ENCODE data around the gene ZFHX2. TPM values are rescaled to one million over a fixed set of nuclear protein-coding genes. Genes with fewer than 3 reads are reported as not detected.
A peak's percentile ranks its signal among the peaks of the same experiment; 100 is the strongest.

ZFHX2 gene
- polyA plus RNA-seq, 6 donors from 2014 or later: 0.03 to 0.38 (median 0.04) TPM; not detected in 3

- Mint-ChIP-seq H3K4me1 (peaks cover 57 to 70% (median 58%) of the 10 kb centered on the region in 3 donors), H3K27ac (peak overlapping the region in 3 of 6 donors; percentile 19 to 72 (median 27)), H3K9me3 (no peaks in the 10 kb centered on the region), H3K4me3 (peak overlapping the region in 3 of 8 donors; percentile 53 to 78 (median 62)), H3K36me3 (peaks cover 10 to 29% of the 10 kb centered on the region in 2 donors), H3K27me3 (no peaks in the 10 kb centered on the region)
- DNase-seq (peak; percentile 61), ATAC-seq (ENCODE audit: low read depth in 2 of 2) (peak; percentile 14 to 32)
These were observed 11.4 kb upstream of the ZFHX2 start for GRCh38 chr14:23562822-23563472.

DNA sequence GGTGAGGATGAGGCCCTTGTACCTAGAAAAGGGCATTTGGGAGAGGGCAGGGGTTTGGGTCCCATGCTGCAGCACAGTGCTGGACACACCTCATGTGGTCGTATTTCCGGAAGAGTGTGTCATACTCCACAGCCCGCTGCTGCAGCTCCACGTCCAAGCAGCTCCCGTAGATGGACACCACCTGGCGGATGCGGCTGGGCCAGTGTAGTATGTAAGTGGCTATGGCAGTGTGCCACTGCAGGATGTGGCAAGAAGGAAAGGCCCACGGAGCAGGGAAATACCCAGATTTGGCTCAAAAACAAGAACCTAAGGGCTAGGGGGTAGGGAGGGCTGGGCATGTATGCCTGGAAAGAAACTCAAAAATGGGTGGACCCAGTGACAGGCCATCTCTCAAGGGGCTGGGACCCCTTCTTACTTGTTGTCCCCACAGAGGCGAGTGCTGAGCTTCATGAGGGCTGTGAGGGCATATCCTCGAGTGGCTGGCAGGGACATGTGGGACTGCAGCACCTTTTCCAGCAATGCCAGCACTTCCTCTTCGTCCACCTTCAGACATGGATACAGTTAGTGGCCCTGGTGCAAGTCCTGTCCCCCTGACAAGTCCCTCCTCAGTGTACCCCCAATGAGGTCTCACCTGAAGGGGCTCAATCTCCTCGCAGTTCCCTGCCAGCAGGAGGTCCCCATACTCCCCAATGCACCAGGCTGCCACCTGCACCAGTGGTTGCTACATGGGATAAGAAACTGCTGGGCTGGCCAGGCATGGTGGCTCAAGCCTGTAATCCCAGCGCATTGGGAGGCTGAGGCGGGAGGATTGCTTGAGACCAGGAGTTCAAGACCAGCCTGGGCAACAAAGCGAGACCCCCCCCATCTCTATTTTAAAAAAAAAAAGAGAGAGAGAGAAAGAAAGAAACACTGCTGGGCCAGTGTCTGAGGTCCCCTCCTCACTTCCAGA lies 10.6 kb upstream of the ZFHX2 start:
- Mint-ChIP-seq H3K4me1 (peaks cover 55 to 70% (median 59%) of the 10 kb centered on the region in 3 donors), H3K4me3 (peak overlapping the region in 2 of 8 donors; percentile 42 to 78), H3K27ac (peak overlapping the region in 3 of 6 donors; percentile 27 to 72 (median 57)), H3K9me3 (no peaks in the 10 kb centered on the region), H3K36me3 (peaks cover 10 to 29% of the 10 kb centered on the region in 2 donors), H3K27me3 (no peaks in the 10 kb centered on the region)
- DNase-seq: no peak
- no peak for ATAC-seq (ENCODE audit: low read depth in 2 of 2)

DNA sequence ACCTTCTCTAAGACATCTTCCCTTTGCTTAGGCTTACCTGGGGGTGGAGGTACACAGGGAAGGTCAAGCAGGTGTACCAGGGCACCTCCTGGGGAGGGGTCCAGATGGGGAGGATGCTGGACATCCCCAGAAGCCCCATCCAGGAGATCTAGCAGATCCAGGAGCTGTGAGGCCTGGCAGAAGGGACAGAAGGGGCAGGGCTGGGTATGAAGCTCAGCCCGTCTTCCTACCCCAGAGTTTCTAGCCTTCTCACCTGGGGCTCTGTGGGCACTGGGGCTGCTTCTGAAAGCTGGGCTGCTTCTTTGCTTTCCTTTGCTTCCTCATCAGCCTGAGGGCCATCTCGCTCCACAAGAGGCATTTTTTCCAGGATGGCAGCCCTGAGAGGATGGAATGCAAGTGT lies 9.7 kb upstream of the ZFHX2 start:
- H3K4me1 Mint-ChIP-seq: peaks cover 56 to 73% (median 59%) of the 10 kb centered on the region in 3 donors
- H3K36me3 Mint-ChIP-seq: peaks cover 10 to 29% of the 10 kb centered on the region in 2 donors

GRCh38 chr14:23559926-23560520 lies 8.5 kb upstream of the ZFHX2 start:
- Mint-ChIP-seq H3K9me3 (no peaks in the 10 kb centered on the region), H3K27me3 (no peaks in the 10 kb centered on the region), H3K36me3 (peaks cover 10 to 29% of the 10 kb centered on the region in 2 donors), H3K27ac (peak overlapping the region in 1 of 6 donors; percentile 21), H3K4me1 (peaks cover 57 to 78% (median 66%) of the 10 kb centered on the region in 3 donors), H3K4me3 (peak overlapping the region in 2 of 8 donors; percentile 40 to 71)
- no peak for DNase-seq
- no peak for ATAC-seq (ENCODE audit: low read depth in 2 of 2)

More for the DNA sequence above, 9.7 kb upstream of the ZFHX2 start:
- H3K27ac Mint-ChIP-seq: peak overlapping the region in 2 of 6 donors; percentile 49 to 76
- DNase-seq: no peak
- no peaks in the 10 kb centered on the region for H3K9me3 Mint-ChIP-seq
- no peak for ATAC-seq (ENCODE audit: low read depth in 2 of 2)
- no peak overlapping the region for H3K4me3 Mint-ChIP-seq
- H3K27me3 Mint-ChIP-seq: no peaks in the 10 kb centered on the region

- Mint-ChIP-seq H3K27me3 (no peaks in the 10 kb centered on the region), H3K36me3 (peaks cover 10 to 21% of the 10 kb centered on the region in 2 donors), H3K4me1 (peaks cover 53 to 70% (median 60%) of the 10 kb centered on the region in 3 donors), H3K9me3 (no peaks in the 10 kb centered on the region), H3K4me3 (peak overlapping the region in 2 of 8 donors; percentile 35 to 71), H3K27ac (peak overlapping the region in 4 of 6 donors; percentile 62 to 87 (median 72))
- peak; percentile 49 for DNase-seq
- ATAC-seq (ENCODE audit: low read depth in 2 of 2): no peak
These were observed 7.7 kb upstream of the ZFHX2 start for GRCh38 chr14:23559010-23559925.

GRCh38 chr14:23558346-23559009 lies 6.9 kb upstream of the ZFHX2 start:
- peaks cover 10 to 14% of the 10 kb centered on the region in 2 donors for H3K36me3 Mint-ChIP-seq
- no peaks in the 10 kb centered on the region for H3K27me3 Mint-ChIP-seq
- no peak for DNase-seq
- ATAC-seq (ENCODE audit: low read depth in 2 of 2): no peak
- H3K27ac Mint-ChIP-seq: peak overlapping the region in 4 of 6 donors; percentile 64 to 93 (median 72)
- peaks cover 52 to 64% (median 56%) of the 10 kb centered on the region in 3 donors for H3K4me1 Mint-ChIP-seq
- H3K4me3 Mint-ChIP-seq: peak overlapping the region in 2 of 8 donors; percentile 35 to 93
- H3K9me3 Mint-ChIP-seq: no peaks in the 10 kb centered on the region

GRCh38 chr14:23557946-23558345 lies 6.4 kb upstream of the ZFHX2 start:
- H3K4me1 Mint-ChIP-seq: peaks cover 51 to 58% (median 52%) of the 10 kb centered on the region in 3 donors
- H3K27me3 Mint-ChIP-seq: no peaks in the 10 kb centered on the region
- peaks cover 7 to 14% of the 10 kb centered on the region in 2 donors for H3K36me3 Mint-ChIP-seq
- DNase-seq (no peak), ATAC-seq (ENCODE audit: low read depth in 2 of 2) (no peak)
- H3K4me3 Mint-ChIP-seq: peak overlapping the region in 6 of 8 donors; percentile 38 to 96 (median 86)
- H3K9me3 Mint-ChIP-seq: no peaks in the 10 kb centered on the region
- H3K27ac Mint-ChIP-seq: peak overlapping the region in 4 of 6 donors; percentile 64 to 93 (median 91)

DNA sequence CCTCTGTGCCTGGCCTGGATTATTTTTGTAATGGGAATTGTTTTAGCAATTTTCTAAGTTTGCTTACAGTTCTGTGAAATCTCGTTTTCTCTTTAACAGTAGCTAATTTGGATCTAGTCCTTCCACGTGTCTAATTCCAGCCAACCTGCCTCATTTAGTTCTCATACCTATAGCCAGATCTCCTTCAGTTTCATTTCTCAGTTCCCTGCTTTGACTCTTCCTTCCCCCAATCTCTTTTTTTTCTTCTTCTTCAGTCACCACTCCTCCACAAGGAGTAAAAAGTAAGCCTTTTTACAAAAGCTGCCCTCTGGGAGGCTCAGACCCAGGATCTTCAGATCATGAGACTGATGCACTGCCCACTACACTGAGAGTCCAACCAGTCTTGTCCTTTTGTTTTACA lies 6.0 kb upstream of the ZFHX2 start:
- Mint-ChIP-seq H3K27me3 (no peaks in the 10 kb centered on the region), H3K4me1 (peaks cover 48 to 56% (median 49%) of the 10 kb centered on the region in 3 donors), H3K9me3 (no peaks in the 10 kb centered on the region), H3K27ac (peak overlapping the region in 5 of 6 donors; percentile 24 to 93 (median 64)), H3K4me3 (peak overlapping the region; percentile 38 to 96 (median 86)), H3K36me3 (peaks cover 5 to 14% of the 10 kb centered on the region in 2 donors)
- ATAC-seq (ENCODE audit: low read depth in 2 of 2) (no peak), DNase-seq (no peak)

DNA sequence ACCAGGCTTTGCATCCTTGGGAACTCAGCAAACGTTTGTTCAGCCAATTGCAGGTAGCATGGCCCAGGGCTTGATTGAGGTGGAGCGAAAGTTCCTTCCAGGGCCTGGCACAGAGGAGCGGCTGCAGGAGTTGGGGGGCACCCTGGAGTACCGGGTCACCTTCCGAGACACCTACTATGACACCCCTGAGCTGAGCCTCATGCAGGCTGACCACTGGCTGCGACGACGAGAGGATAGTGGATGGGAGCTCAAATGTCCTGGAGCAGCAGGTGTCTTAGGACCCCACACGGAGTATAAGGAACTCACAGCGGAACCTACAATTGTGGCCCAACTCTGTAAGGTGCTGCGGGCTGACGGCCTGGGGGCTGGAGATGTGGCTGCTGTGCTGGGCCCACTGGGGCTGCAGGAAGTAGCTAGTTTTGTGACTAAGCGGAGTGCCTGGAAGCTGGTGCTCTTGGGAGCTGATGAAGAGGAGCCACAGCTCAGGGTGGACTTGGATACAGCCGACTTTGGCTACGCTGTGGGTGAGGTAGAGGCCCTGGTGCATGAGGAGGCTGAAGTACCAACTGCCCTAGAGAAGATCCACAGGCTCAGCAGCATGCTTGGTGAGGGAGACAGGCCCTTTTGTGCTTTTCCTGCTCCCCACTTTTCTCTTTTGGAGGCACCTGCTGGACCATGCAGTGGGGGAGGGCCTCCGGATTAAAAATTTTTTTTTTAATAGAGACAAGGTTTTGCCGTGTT lies 5.3 kb upstream of the ZFHX2 start:
- H3K36me3 Mint-ChIP-seq: peaks cover 5 to 14% of the 10 kb centered on the region in 2 donors
- ATAC-seq (ENCODE audit: low read depth in 2 of 2) (no peak), DNase-seq (no peak)
- H3K4me1 Mint-ChIP-seq: peaks cover 49 to 58% (median 50%) of the 10 kb centered on the region in 3 donors
- peak overlapping the region; percentile 93 to 98 (median 96) for H3K4me3 Mint-ChIP-seq
- peak overlapping the region; percentile 67 to 98 (median 92) for H3K27ac Mint-ChIP-seq
- H3K9me3 Mint-ChIP-seq: no peaks in the 10 kb centered on the region
- no peaks in the 10 kb centered on the region for H3K27me3 Mint-ChIP-seq

GRCh38 chr14:23555882-23556699 lies 4.5 kb upstream of the ZFHX2 start, which contains the start of gene THTPA:
THTPA (plus strand) TSS chr14:23556271; CDS start chr14:23556758, 487 bp downstream.
- ATAC-seq (ENCODE audit: low read depth in 2 of 2): peak; percentile 87 to 88
- H3K4me1 Mint-ChIP-seq: peaks cover 48 to 56% (median 51%) of the 10 kb centered on the region in 3 donors

More at GRCh38 chr14:23555882-23556699, 4.5 kb upstream of the ZFHX2 start, which contains the start of gene THTPA:
- no peaks in the 10 kb centered on the region for H3K27me3 Mint-ChIP-seq
- peak within 1 kb of the TSS; percentile 93 to 98 (median 96) for H3K4me3 Mint-ChIP-seq
- H3K36me3 Mint-ChIP-seq: peaks cover 5 to 8% of the 10 kb centered on the region in 2 donors
- no peaks in the 10 kb centered on the region for H3K9me3 Mint-ChIP-seq
- peak; percentile 92 for DNase-seq
- peak within 1 kb of the TSS; percentile 86 to 98 (median 92) for H3K27ac Mint-ChIP-seq
